HEK293 (cell line): ENCODE measurements around the gene MPG.

Experiments
- CTCF ChIA-PET: fragments of 350-600 bp; formaldehyde crosslinking; extraction: SDS; loops from one replicate; lab custom pipeline; 2021; ENCODE audit warnings: antibody characterized with exemption; lab: Yijun Ruan, JAX
- POLR2A ChIA-PET: fragments of 300-600 bp; formaldehyde crosslinking; extraction: SDS; loops from one replicate; lab custom pipeline; 2020; ENCODE audit warnings: antibody characterized with exemption, inconsistent platforms; lab: Yijun Ruan, JAX
- H3K27ac ChIP-seq: fragments of 200-500 bp; sonication (Bioruptor generic); 2 replicates; pipeline ENCODE4 v1.5.1; 2014; ENCODE audit warnings: low read depth, low read length, control low read depth, inconsistent platforms; ENCODE audit errors: extremely low read depth
- H3K36me3 ChIP-seq, 2 experiments: fragments of 200-500 bp in 1 of 2; sonication (Bioruptor generic) in 1 of 2; 1 replicate in 1 of 2; 2 replicates in 1 of 2; pipeline ENCODE4 v1.5.1; 2014 to 2017; ENCODE audit warnings: inconsistent platforms in 2 of 2, low read length in 2 of 2; ENCODE audit not compliant: control insufficient read depth in 2 of 2, insufficient read depth in 1 of 2
- H3K4me1 ChIP-seq: fragments of 200-500 bp; sonication (Bioruptor generic); 2 replicates; pipeline ENCODE4 v1.5.1; 2014; ENCODE audit warnings: mild to moderate bottlenecking, low read length, inconsistent platforms; ENCODE audit not compliant: control insufficient read depth, insufficient read depth
- H3K4me3 ChIP-seq: 2 replicates; pipeline ENCODE4 v1.5.1; 2011; ENCODE audit warnings: low read depth, mild to moderate bottlenecking, control low read depth, low read length, moderate library complexity
- H3K9me3 ChIP-seq: fragments of 200-500 bp; sonication (Bioruptor generic); 2 replicates; pipeline ENCODE4 v1.5.1; 2014; ENCODE audit warnings: low read depth, low read length, inconsistent platforms; ENCODE audit not compliant: control insufficient read depth, insufficient read depth
- GFI1B ChIP-seq: fragments of 450-650 bp; formaldehyde crosslinking; IDR thresholded peaks from 2 replicates; pipeline ENCODE4 v1.5.1; 2016; ENCODE audit warnings: missing biosample characterization, missing genetic modification characterization
- RBAK ChIP-seq: fragments of 450-650 bp; formaldehyde crosslinking; IDR thresholded peaks from 2 replicates; pipeline ENCODE4 v1.5.1; 2016; ENCODE audit warnings: missing biosample characterization, missing genetic modification characterization
- ZBTB17 ChIP-seq: fragments of 450-650 bp; formaldehyde crosslinking; IDR thresholded peaks from 2 replicates; pipeline ENCODE4 v1.5.1; 2016; ENCODE audit warnings: missing biosample characterization, missing genetic modification characterization
- ZBTB20 ChIP-seq: fragments of 450-650 bp; formaldehyde crosslinking; IDR thresholded peaks from 2 replicates; pipeline ENCODE4 v1.5.1; 2016; ENCODE audit warnings: missing biosample characterization, missing genetic modification characterization
- ZNF112 ChIP-seq: fragments of 450-650 bp; formaldehyde crosslinking; IDR thresholded peaks from 2 replicates; pipeline ENCODE4 v1.5.0; 2017; ENCODE audit warnings: missing biosample characterization, missing genetic modification characterization
- ZNF138 ChIP-seq: fragments of 450-650 bp; formaldehyde crosslinking; IDR thresholded peaks from 2 replicates; pipeline ENCODE4 v1.5.1; 2016; ENCODE audit warnings: missing biosample characterization, missing genetic modification characterization, borderline replicate concordance
- ZNF2 ChIP-seq: fragments of 450-650 bp; formaldehyde crosslinking; IDR thresholded peaks from 2 replicates; pipeline ENCODE4 v1.5.1; 2016; ENCODE audit warnings: missing biosample characterization, missing genetic modification characterization
- ZNF266 ChIP-seq: fragments of 450-650 bp; formaldehyde crosslinking; IDR thresholded peaks from 2 replicates; pipeline ENCODE4 v1.5.1; 2016; ENCODE audit warnings: missing biosample characterization, missing genetic modification characterization, low read depth
- ZNF274 ChIP-seq, 2 experiments: fragments of 200-500 bp in 1 of 2; fragments of 450-650 bp in 1 of 2; sonication (Bioruptor generic) in 1 of 2; formaldehyde crosslinking in 1 of 2; IDR thresholded peaks; 2 replicates each; pipeline versions ENCODE4 v1.5.1 to v1.6.1; 2014 to 2016; ENCODE audit warnings: borderline replicate concordance in 1 of 2, inconsistent platforms in 1 of 2, low read length in 1 of 2, missing biosample characterization in 1 of 2, missing genetic modification characterization in 1 of 2
- ZNF416 ChIP-seq: fragments of 450-650 bp; formaldehyde crosslinking; IDR thresholded peaks from 2 replicates; pipeline ENCODE4 v1.5.1; 2016; ENCODE audit warnings: missing biosample characterization, missing genetic modification characterization
- ZNF48 ChIP-seq: fragments of 450-650 bp; formaldehyde crosslinking; IDR thresholded peaks from 2 replicates; pipeline ENCODE4 v1.5.1; 2016; ENCODE audit warnings: missing biosample characterization, missing genetic modification characterization
- ZNF501 ChIP-seq: fragments of 450-650 bp; formaldehyde crosslinking; IDR thresholded peaks from 2 replicates; pipeline ENCODE4 v1.5.1; 2016; ENCODE audit warnings: missing biosample characterization, missing genetic modification characterization
- ZNF518A ChIP-seq: fragments of 450-650 bp; formaldehyde crosslinking; conservative IDR thresholded peaks from 2 replicates; pipeline ENCODE4 v1.5.1; 2016; ENCODE audit warnings: low read depth, missing biosample characterization, missing genetic modification characterization
- ZNF521 ChIP-seq: fragments of 450-650 bp; formaldehyde crosslinking; IDR thresholded peaks from 2 replicates; pipeline ENCODE4 v1.5.1; 2017; ENCODE audit warnings: missing biosample characterization, mild to moderate bottlenecking, missing genetic modification characterization
- ZNF530 ChIP-seq: fragments of 450-650 bp; formaldehyde crosslinking; IDR thresholded peaks from 2 replicates; pipeline ENCODE4 v1.5.1; 2016; ENCODE audit warnings: low read depth, missing biosample characterization, missing genetic modification characterization
- ZNF585B ChIP-seq: fragments of 450-650 bp; formaldehyde crosslinking; IDR thresholded peaks from 2 replicates; pipeline ENCODE4 v1.5.1; 2016; ENCODE audit warnings: missing biosample characterization, missing genetic modification characterization
- ZNF621 ChIP-seq: fragments of 450-650 bp; formaldehyde crosslinking; IDR thresholded peaks from 2 replicates; pipeline ENCODE4 v1.5.1; 2017; ENCODE audit warnings: missing biosample characterization, missing genetic modification characterization
- ZNF623 ChIP-seq: fragments of 450-650 bp; formaldehyde crosslinking; IDR thresholded peaks from 2 replicates; pipeline ENCODE4 v1.5.1; 2016; ENCODE audit warnings: missing biosample characterization, missing genetic modification characterization
- ZNF624 ChIP-seq: fragments of 450-650 bp; formaldehyde crosslinking; IDR thresholded peaks from 2 replicates; pipeline ENCODE4 v1.5.1; 2017; ENCODE audit warnings: missing biosample characterization, missing genetic modification characterization
- ZNF626 ChIP-seq: fragments of 450-650 bp; sonication (Bioruptor Pico); formaldehyde crosslinking; IDR thresholded peaks from 2 replicates; pipeline ENCODE4 v1.5.1; 2018; ENCODE audit warnings: missing biosample characterization, missing genetic modification characterization, inconsistent platforms
- ZNF664 ChIP-seq: fragments of 450-650 bp; formaldehyde crosslinking; IDR thresholded peaks from 2 replicates; pipeline ENCODE4 v1.5.1; 2016; ENCODE audit warnings: missing biosample characterization, missing genetic modification characterization
- ZNF692 ChIP-seq: fragments of 450-650 bp; formaldehyde crosslinking; IDR thresholded peaks from 2 replicates; pipeline ENCODE4 v1.5.1; 2016; ENCODE audit warnings: missing biosample characterization, missing genetic modification characterization
- ZNF747 ChIP-seq: fragments of 450-650 bp; formaldehyde crosslinking; IDR thresholded peaks from 2 replicates; pipeline ENCODE4 v1.5.1; 2016; ENCODE audit warnings: missing biosample characterization, missing genetic modification characterization
- TF ChIP-seq, protein P1 (sequence below): fragments of 450-650 bp; formaldehyde crosslinking; IDR thresholded peaks from 2 replicates; pipeline ENCODE4 v1.5.1; 2017; ENCODE audit warnings: missing biosample characterization, missing genetic modification characterization
- TF ChIP-seq, protein P2 (sequence below): fragments of 450-650 bp; formaldehyde crosslinking; IDR thresholded peaks from 2 replicates; pipeline ENCODE4 v1.5.1; 2016; ENCODE audit warnings: missing biosample characterization, missing genetic modification characterization

MPG gene

DNA sequence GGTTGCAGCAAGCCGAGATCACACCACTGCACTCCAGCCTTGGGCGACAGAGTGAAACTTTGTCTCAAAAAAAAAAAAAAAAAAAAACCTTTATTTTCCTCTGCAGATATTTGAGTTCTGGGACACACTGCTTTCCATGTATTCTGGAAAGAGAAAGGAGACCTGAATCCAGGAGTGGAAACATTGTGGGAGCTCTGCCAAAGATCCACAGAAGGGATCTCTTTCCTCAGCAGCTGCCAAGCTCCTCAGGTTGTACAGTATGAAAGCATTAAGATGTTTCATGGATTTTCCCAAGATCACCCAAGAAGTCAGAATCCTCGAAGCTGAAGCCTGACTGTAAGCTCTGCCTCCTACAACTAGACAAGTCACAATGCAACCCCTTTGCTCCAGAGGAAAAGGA, 47.0 kb downstream of the MPG start:
- no peak overlapping the region for H3K27ac ChIP-seq
- POLR2A ChIA-PET: interaction anchor here (0.7 kb wide), 1 partner anchor 38 kb away, joined by 3 read pairs; no protein-coding TSS in a partner anchor
- no peaks in the 10 kb centered on the region for H3K4me1 ChIP-seq
- CTCF ChIA-PET: interaction anchor here (0.6 to 2.8 kb wide), 6 partner anchors 15 to 348 kb away, joined by 3 to 19 read pairs (median 3); no protein-coding TSS in a partner anchor
- no peaks in the 10 kb centered on the region for H3K9me3 ChIP-seq
- H3K36me3 ChIP-seq: peaks cover 0 to 7% of the 10 kb centered on the region in 2 experiments; a peak in 2 of 3 replicates
- no peak for TF ChIP-seq ZNF664
- TF ChIP-seq ZNF624: no peak
- no peak for TF ChIP-seq ZNF585B (tag by site-specific recombination)
- no peak for TF ChIP-seq ZNF2
- TF ChIP-seq ZNF112 (tag by site-specific recombination): no peak
- no peak for TF ChIP-seq ZNF621 (tag by site-specific recombination)
- no peak for TF ChIP-seq ZBTB17 (tag by site-specific recombination)
- TF ChIP-seq GFI1B: no peak
- TF ChIP-seq, protein P1, sequence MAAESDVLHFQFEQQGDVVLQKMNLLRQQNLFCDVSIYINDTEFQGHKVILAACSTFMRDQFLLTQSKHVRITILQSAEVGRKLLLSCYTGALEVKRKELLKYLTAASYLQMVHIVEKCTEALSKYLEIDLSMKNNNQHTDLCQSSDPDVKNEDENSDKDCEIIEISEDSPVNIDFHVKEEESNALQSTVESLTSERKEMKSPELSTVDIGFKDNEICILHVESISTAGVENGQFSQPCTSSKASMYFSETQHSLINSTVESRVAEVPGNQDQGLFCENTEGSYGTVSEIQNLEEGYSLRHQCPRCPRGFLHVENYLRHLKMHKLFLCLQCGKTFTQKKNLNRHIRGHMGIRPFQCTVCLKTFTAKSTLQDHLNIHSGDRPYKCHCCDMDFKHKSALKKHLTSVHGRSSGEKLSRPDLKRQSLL (tag by site-specific recombination): no peak
- TF ChIP-seq, protein P2, sequence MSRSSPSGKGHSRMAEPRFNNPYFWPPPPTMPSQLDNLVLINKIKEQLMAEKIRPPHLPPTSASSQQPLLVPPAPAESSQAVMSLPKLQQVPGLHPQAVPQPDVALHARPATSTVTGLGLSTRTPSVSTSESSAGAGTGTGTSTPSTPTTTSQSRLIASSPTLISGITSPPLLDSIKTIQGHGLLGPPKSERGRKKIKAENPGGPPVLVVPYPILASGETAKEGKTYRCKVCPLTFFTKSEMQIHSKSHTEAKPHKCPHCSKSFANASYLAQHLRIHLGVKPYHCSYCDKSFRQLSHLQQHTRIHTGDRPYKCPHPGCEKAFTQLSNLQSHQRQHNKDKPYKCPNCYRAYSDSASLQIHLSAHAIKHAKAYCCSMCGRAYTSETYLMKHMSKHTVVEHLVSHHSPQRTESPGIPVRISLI (tag by site-specific recombination): no peak
- no peak for TF ChIP-seq ZNF747 (tag by site-specific recombination)
- no peak for TF ChIP-seq ZNF501 (tag by site-specific recombination)
- TF ChIP-seq, all 188 proteins: peak for 0
- H3K4me3 ChIP-seq: no peak overlapping the region

DNA sequence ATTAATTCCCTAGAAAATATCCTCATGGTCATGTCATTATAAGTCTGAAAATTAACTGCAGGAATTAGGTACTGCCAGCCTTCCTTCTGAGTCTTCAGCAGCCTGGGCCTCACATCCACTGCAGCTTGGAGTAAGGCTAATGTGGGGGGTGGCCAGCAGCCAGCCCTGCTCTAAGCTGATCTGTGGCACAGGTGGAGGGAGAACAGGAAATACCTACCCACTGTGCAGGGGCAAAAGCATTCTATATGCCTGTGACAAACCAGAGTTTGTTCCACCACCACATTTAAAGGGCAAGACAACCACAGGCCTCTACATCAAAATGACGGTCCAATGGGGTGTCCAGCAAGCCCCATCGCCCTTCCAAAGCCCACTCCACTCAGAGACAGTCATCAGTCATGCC, 51.0 kb downstream of the MPG start:
- POLR2A ChIA-PET: no interaction called here
- no peak overlapping the region for H3K4me3 ChIP-seq
- H3K9me3 ChIP-seq: no peaks in the 10 kb centered on the region
- H3K36me3 ChIP-seq: peaks cover 0 to 3% of the 10 kb centered on the region in 2 experiments; a peak in 2 of 3 replicates
- no peaks in the 10 kb centered on the region for H3K4me1 ChIP-seq
- CTCF ChIA-PET: interaction anchor here (1.0 to 1.9 kb wide), 4 partner anchors 12 to 53 kb away, joined by 4 to 6 read pairs (median 4); no protein-coding TSS in a partner anchor
- H3K27ac ChIP-seq: no peak overlapping the region
- TF ChIP-seq, protein P1 (tag by site-specific recombination): no peak
- TF ChIP-seq ZNF530 (tag by site-specific recombination) (no peak), ZNF274 (IDR thresholded peaks at IDR 0.05; ENCODE audit: low read length) (no peak), ZNF274 (tag by site-specific recombination; IDR thresholded peaks at IDR 0.05; ENCODE audit: borderline replicate concordance) (no peak), ZBTB20 (no peak), ZNF266 (no peak), ZNF521 (no peak), ZNF623 (tag by site-specific recombination) (no peak), ZNF48 (no peak), ZNF416 (tag by site-specific recombination) (no peak), ZNF626 (tag by site-specific recombination) (no peak), RBAK (tag by site-specific recombination) (no peak), ZNF138 (tag by site-specific recombination) (no peak), ZNF692 (tag by site-specific recombination) (no peak), ZNF518A (tag by site-specific recombination) (no peak)
